Measurements from ENCODE around the gene TPCN2. TPM values are rescaled to one million over a fixed set of nuclear protein-coding genes. Genes with fewer than 3 reads are reported as not detected.

Gene TPCN2
- total and polyA plus RNA-seq, 2 of the 4 experiments (the other 2 are of a cell fraction): 3.4 to 8.0 TPM

GRCh38 chr11:69060806-69061712, 12.3 kb downstream of the TPCN2 start:
- dilution Hi-C loops (cut with HindIII; ENCODE audit: low sequenced_read_pairs, unreplicated experiment) (no loop called here), intact Hi-C loops (cut with micrococcal nuclease) (no loop called here), in situ Hi-C loops (cut with MboI; ENCODE audit: low sequenced_read_pairs) (no loop called here)
- H2BK5ac ChIP-seq (ENCODE audit: low read depth, low read length, poor library complexity, severe bottlenecking): no peak overlapping the region
- H3K4me2 ChIP-seq (ENCODE audit: low read depth, low read length): no peak overlapping the region
- POLR2A ChIA-PET (ENCODE audit: unreplicated experiment): no interaction called here
- no peak overlapping the region for H2AFZ ChIP-seq (replicated peaks; ENCODE audit: low read length, poor library complexity)
- H3K4me1 ChIP-seq (ENCODE audit: control insufficient read depth, insufficient read depth, low read length): no peaks in the 10 kb centered on the region
- no peak overlapping the region for H2BK120ac ChIP-seq (ENCODE audit: low read depth, low read length)
- no TSS peak for BruUV-seq (replicated peaks)
- no peak overlapping the region for H3K4ac ChIP-seq (ENCODE audit: low read depth, low read length)
- no peak overlapping the region for H2AK5ac ChIP-seq (ENCODE audit: low read depth, low read length)
- peaks cover 24% of the 10 kb centered on the region for H4K20me1 ChIP-seq (ENCODE audit: insufficient read depth, low read length)
- WGBS, 2 experiments (ENCODE audit: extremely low coverage in 2 of 2, insufficient read length in 1 of 2): 86% methylated on average over 15 of the region's 25 CpGs; no CpG with 5 or more reads in 1 of the 2 experiments
- no peak overlapping the region for H2BK15ac ChIP-seq (ENCODE audit: low read depth, low read length)
- no peak overlapping the region for H3K9ac ChIP-seq (ENCODE audit: low read depth, low read length)
- no peak overlapping the region for H3K4me3 ChIP-seq (ENCODE audit: insufficient read depth, low read depth, low read length)
- CTCF ChIA-PET: no interaction called here
- H3K56ac ChIP-seq (ENCODE audit: extremely low read depth, insufficient read depth, low read length): no peak overlapping the region
- no peak overlapping the region for H4K91ac ChIP-seq (ENCODE audit: insufficient read depth, low read depth, low read length)
- H3K9me3 ChIP-seq (ENCODE audit: control insufficient read depth, insufficient read depth, low read length): no peaks in the 10 kb centered on the region
- no peak overlapping the region for H2BK20ac ChIP-seq (ENCODE audit: low read depth, low read length)
- no peak overlapping the region for H3K14ac ChIP-seq (replicated peaks; ENCODE audit: low read depth, low read length)
- no peak for DNase-seq
- H3K23ac ChIP-seq (ENCODE audit: low read depth, low read length): no peak overlapping the region
- H4K8ac ChIP-seq (ENCODE audit: low read depth in 2 of 2, low read length in 2 of 2): no peak overlapping the region
- H3K27ac ChIP-seq (ENCODE audit: insufficient read depth, low read length): no peak overlapping the region
- H3K36me3 ChIP-seq (ENCODE audit: control insufficient read depth, insufficient read depth, low read length): peaks cover 44% of the 10 kb centered on the region
- H2AK9ac ChIP-seq (replicated peaks; ENCODE audit: low read depth, low read length, poor library complexity): no peak overlapping the region
- no peaks in the 10 kb centered on the region for H3K27me3 ChIP-seq (ENCODE audit: control insufficient read depth, insufficient read depth, low read length)
- no peaks in the 10 kb centered on the region for H3K9me1 ChIP-seq (ENCODE audit: insufficient read depth, low read length)
- peaks cover 14 to 35% of the 10 kb centered on the region in 2 experiments; a peak in 2 of 4 replicates for H3K79me1 ChIP-seq (ENCODE audit: low read depth in 1 of 2, low read length in 2 of 2)
- no peak overlapping the region for H4K5ac ChIP-seq (ENCODE audit: low read depth, low read length)
- no peak overlapping the region for H3K18ac ChIP-seq (ENCODE audit: low read depth, low read length)
- no peak for ATAC-seq (ENCODE audit: low read depth)
- TF ChIP-seq MAFK (IDR thresholded peaks at IDR 0.05; ENCODE audit: low read depth, low read length): no peak
- no peak for TF ChIP-seq USF2 (IDR thresholded peaks at IDR 0.05; ENCODE audit: low read depth, low read length)
- TF ChIP-seq MXI1 (IDR thresholded peaks at IDR 0.05; ENCODE audit: borderline replicate concordance, low read depth, low read length): no peak

Data from IMR-90 (cell line).